IPS-18c (cell line): ENCODE results near the gene ZBTB9.
A peak's percentile ranks its signal among the peaks of the same experiment; 100 is the strongest.

Experiments used
- H3K4me3 ChIP-seq: 2 replicates; pipeline ENCODE4 v1.7.0; 2013; ENCODE audit warnings: low read depth, mild to moderate bottlenecking, low read length, moderate library complexity; ENCODE audit not compliant: insufficient read depth
- H3K9me3 ChIP-seq: one replicate; pipeline ENCODE4 v1.6.1; 2013; ENCODE audit warnings: mild to moderate bottlenecking, low read length, moderate library complexity; ENCODE audit not compliant: control insufficient read depth, insufficient read depth

ZBTB9 gene

DNA sequence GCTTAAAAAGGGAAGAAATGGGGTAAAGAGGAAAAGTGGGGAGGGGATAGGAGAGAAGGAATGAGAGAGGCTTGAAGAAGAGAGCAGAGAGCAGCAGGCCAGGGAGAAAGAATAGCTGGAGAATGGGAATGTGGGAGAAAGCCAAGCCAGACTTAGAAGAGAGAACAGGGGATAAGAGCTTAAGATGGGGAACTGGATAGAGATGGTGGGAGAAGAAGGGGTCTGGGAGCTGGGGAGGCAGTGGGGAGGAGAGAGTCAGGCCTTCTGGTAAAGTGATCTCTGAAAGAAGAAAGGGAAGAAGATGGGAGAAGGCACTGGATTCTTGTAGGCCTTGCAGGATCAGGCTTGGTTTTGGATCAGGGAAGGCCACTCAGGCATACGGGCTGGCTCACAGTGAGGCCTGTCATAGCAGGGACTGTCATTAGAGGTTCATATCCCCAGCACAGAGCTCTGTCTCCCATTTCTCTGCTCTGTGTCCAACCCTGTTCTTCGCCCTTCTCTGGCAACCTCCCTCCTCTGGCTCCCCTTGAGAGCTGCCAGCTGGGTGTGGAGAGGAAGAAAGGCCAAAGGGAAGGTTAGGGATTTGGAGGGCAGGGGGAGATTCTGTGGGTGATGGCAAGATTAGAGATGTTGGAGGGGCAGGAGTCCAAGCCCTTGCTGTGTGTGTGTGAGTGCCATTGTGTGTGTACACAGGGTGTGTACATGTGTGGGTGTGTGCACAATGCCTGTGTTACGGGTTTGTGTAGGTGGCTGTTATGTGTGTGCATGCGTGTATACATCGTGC, 25.2 kb upstream of the ZBTB9 start:
- Histone ChIP-seq H3K4me3 (no peak overlapping the region), H3K9me3 (no peaks in the 10 kb centered on the region)

DNA sequence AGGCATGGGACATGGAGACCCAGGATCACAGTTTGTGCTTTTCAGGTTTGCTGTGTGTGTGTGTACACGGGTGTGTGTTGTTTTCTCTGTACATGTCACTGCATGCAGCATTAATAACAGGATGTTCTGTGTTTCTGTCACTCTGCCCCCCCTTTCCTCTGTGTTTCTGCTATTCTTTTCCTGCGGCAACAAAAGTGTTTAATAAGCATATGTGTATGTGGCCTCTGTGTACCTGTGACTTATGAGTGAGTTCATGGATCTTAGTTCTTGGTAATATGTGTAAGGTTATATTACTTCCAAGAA, 24.7 kb upstream of the ZBTB9 start:
- H3K9me3 ChIP-seq, result no peaks in the 10 kb centered on the region
- no peak overlapping the region for H3K4me3 ChIP-seq

DNA sequence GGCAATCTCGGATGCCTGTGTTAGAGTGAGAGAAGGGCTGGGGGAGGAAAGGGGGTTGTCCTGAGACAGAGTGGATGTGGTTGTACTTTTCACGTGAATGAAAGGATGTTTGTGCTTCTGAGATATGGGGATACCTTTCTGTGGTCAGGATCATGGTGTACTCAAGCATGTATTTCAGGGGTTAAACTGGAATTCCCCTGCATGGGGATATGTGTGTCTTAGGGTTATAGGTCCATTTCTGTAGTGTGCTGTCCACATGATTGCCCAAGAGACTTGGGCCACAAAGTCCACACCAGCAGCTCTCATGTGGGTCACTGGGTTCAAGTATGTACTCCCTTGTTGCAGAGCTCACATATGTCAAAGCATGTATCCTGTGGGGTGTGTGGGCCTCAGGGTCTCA, 24.0 kb upstream of the ZBTB9 start:
- Histone ChIP-seq H3K4me3 (0 out of 2 replicates have a peak overlapping the region, but pooled peaks have one; percentile 16), H3K9me3 (no peaks in the 10 kb centered on the region)

DNA sequence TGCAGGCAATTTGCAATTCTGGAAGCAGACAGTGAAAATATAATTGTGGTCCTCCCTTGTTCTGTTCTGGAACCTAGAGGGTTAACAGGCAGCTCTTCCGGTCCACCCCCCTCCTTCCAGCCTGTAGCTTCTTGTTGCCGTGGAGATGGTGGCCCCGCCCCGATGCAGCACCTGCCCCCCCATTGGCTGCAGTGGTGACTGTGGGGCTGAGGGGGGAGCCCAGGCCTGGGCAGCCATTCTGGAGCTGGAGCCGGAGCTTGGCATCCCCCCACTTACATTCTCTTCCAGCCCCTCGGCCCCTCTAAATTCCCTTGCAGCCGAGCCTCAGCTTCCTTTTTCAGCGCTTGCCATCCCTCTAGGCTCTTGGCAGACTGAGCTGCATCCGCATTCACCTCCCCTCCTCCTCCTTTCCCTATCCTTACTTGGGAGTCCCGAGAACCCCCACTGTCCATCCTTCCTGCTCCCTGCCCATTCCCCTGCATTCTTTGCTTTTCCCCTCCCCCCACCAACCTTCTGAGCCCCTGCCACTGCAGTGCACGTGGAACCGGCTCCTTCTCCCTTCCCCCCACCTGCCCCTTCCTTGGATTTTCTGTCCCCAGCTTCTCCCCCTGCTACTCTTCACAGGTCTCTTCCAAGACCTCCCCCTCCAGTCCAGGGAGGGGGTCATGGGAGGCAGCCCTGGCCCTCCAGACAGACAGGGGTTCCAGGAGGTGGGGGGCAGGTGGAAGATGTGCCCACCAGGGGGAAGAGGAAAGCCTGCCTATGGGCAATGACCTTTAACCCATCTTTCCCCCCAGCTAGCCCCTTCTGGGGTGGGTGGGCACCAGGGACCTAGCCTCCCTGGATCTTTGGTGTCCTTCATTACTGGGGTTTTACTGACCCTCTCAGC, 23.1 kb upstream of the ZBTB9 start:
- H3K4me3 ChIP-seq, result peak overlapping the region; percentile 51

DNA sequence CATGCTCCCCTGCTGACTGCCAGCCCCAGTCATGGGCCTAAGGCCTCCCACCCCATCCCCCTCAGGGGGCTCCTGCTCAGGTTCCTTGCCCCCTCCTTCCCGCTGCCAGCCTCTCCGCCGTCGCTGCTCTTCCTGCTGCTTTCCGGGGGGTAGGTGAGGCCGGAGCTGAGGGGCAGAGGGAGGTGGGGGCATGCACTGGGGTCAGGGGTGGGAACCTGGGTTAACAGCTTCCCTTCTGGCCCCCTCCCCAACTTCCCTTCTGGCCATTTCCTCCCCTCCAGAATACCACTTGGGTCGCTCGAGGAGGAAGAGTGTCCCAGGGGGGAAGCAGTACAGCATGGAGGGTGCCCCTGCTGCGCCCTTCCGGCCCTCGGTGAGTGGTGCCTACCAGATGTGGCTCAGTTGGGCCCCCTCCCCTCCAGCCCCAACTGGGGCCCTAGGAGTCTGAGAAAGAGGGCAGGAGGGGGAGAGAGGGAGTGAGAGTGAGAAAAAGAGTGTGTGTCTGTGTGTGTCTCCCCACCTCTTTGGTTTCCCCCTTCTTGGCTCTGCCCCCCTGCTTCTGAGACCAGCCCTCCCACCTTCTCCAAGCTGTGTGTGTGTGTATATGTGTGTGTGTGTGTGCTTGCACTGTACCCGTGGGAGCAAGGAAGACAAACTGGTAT, 22.4 kb upstream of the ZBTB9 start:
- Histone ChIP-seq H3K4me3 (peak overlapping the region; percentile 51), H3K9me3 (no peaks in the 10 kb centered on the region)

More for the DNA sequence above, 23.1 kb upstream of the ZBTB9 start:
- no peaks in the 10 kb centered on the region for H3K9me3 ChIP-seq

DNA sequence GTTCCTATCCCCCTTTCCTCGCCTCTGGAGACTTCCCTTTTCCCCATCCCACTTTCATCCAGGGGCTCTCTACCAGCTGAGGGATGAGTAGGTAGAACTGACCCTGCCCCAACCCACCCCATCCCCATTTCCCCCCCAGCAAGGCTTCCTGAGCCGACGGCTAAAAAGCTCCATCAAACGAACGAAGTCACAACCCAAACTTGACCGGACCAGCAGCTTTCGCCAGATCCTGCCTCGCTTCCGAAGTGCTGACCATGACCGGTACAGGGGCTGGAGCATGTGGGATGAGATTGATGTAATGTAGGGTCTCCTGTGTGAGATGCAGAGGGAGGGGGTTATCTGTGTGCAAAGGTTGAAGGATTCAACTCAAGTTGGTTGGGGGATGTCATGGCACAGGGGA, 21.8 kb upstream of the ZBTB9 start:
- H3K4me3 ChIP-seq, result peak overlapping the region; percentile 51
- H3K9me3 ChIP-seq, result no peaks in the 10 kb centered on the region

DNA sequence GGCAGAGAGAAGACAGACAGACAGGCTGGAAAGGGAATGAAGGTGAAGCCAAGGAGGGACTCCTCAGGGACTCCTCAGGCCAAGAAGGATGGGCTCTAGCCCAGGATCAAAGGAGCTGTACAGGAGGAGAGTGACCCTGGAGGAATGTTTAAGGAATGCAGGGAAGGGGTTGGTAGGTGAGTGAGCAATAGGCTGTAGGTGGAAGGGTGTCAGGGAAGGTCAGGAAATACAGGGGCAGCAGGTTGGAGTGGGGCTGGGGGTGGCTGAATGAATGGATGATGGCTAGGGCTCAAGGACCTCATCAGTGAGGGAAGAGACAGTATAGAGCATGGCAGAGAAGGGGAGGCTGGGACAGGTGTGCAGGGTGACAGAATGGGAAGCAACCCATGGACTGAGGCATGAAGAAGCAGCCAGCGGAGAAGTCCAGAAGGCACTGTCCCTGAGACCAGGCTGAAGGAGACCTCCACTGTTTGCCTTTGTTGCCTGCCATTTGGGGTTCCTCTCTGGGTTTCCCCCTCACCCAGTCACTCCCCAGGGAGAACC, 21.3 kb upstream of the ZBTB9 start:
- H3K9me3 ChIP-seq, result no peaks in the 10 kb centered on the region
- peak overlapping the region; percentile 51 for H3K4me3 ChIP-seq

DNA sequence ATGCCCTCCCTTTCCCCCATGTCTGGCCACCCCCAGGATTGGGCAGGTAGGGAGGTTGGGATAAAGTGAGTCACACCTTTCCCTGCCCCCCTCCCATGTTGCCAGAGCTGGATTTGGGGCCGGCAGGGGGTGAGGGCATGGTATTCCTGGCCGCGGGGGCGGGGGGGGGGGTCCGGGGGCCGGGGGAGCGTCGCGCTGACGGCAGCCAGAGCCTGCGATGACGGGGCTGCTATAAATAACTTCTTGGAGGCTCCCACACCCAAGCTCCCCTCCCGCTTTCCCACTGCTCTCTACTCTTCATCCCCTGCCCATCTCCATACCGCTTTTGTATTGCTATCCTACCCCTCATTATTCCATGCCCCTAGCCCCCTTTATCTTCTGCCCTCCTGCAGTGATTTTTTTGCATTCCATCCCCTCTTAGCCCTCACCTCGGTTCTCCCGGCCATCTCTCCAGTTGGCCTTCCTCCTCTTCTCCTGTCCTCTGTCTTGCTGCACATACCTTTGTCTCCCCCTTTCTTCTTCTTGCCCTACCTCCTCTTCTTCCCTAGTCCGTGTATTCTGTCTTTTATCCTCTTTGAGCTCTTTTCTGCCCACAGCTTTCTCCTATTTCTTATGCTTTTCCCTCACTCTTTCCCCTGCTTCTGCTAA, 20.7 kb upstream of the ZBTB9 start:
- no peaks in the 10 kb centered on the region for H3K9me3 ChIP-seq
- H3K4me3 ChIP-seq, result peak overlapping the region; percentile 34; the same call in 1 of the 2 replicates

DNA sequence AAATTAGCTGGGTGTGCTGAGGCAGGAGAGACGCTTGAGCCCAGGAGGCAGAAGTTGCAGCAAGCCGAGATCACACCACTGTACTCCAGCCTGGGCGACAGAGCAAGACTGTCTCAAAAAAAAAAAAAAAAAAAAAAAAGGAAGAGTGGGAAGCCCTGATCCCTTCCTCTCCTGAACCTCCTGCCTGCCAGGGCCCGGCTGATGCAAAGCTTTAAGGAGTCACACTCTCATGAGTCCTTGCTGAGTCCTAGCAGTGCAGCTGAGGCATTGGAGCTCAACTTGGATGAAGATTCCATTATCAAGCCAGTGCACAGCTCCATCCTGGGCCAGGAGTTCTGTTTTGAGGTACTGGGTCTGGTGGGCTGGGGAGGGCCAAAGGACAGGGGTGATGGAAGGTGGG, 19.4 kb upstream of the ZBTB9 start:
- no peak overlapping the region; the same call in 1 of the 2 replicates for H3K4me3 ChIP-seq

DNA sequence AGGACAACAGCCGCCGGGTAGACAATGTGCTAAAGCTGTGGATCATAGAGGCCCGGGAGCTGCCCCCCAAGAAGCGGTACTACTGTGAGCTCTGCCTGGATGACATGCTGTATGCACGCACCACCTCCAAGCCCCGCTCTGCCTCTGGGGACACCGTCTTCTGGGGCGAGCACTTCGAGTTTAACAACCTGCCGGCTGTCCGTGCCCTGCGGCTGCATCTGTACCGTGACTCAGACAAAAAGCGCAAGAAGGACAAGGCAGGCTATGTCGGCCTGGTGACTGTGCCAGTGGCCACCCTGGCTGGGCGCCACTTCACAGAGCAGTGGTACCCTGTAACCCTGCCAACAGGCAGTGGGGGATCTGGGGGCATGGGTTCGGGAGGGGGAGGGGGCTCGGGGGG, 16.7 kb upstream of the ZBTB9 start:
- Histone ChIP-seq H3K4me3 (no peak overlapping the region), H3K9me3 (no peaks in the 10 kb centered on the region)

More for the DNA sequence above, 19.4 kb upstream of the ZBTB9 start:
- no peaks in the 10 kb centered on the region for H3K9me3 ChIP-seq

DNA sequence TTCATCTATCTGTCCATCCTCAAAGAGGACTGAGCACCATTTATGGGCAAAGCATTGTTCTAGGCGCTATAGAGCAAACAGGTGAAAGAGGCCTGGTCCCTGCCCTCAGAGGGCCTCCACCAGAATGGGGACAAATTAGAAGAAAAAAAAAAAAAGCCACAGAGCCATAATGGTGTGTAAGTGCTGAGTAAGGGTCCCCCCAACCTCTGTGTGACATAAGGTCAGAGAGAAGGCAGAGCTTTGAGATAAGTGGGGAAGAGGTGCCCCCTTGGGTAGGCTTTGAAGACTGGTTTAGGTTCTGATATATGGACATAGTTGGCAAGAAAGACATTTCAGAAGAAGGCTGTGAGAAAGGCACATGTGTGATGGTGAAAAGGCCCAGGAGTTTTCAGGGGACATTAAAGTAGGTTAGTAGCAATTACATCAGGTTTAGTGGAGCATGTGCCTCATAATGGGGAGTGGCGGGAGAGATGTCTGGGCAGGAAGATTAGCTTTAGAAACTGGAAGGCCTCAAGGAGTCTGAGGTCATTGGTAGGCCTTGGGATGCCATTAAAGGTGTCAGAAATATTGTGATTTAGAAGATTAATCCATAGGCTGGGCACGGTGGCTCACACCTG, 15.3 kb upstream of the ZBTB9 start:
- H3K9me3 ChIP-seq, result no peaks in the 10 kb centered on the region
- H3K4me3 ChIP-seq, result no peak overlapping the region

DNA sequence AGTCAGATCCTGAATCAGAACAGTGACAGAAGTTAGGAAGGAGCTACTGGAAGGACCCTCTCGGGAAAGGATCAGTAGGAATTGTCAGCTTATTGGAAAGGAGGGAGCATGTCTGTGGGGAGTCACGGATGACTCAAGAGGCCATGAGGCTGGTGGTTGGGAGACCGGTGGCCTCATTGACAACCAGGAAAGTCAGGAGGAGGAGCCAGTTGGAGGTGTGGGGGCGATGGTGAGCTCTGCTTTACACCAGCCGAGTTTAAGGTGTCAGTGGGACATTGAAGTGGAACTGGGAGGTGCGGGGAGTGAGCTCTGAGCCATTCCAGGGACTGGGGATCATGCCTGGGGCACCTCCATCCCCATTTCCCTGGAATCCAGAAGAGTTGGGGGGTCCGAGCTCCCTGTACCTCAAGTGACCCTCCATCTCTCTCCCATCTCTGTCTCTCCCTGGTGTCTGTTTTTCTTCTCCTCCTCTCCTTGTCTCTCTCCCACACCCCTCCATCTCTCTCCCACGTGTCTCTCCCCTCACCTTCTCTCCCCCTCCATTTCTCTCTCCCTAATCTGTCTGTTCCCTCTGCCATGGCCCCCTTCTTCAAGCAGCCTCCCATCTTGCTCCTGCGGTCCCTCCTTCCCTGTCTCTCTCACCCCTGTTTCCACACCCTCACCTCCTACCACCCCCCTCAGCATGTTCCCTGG, 14.3 kb upstream of the ZBTB9 start:
- Histone ChIP-seq H3K9me3 (no peaks in the 10 kb centered on the region), H3K4me3 (no peak overlapping the region)

DNA sequence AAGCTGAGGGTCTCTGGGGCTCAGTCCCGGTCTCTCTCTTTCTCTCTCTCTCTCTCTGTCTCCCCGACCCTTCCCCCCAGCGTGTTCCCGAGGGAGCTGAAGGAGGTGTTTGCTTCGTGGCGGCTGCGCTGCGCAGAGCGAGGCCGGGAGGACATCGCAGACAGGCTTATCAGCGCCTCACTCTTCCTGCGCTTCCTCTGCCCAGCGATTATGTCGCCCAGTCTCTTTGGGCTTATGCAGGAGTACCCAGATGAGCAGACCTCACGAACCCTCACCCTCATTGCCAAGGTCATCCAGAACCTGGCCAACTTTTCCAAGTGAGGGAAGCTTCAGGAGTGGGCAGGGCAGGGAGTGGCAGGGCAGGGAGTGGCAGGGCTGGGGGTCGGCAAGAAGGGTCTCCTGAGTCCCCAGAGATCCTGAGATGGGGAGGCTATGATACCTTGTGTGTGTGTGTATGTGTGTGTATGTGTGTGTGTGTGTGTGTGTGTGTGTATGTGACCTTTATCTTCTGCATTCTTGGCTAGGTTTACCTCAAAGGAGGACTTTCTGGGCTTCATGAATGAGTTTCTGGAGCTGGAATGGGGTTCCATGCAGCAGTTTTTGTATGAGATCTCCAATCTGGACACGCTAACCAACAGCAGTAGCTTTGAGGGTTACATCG, 13.6 kb upstream of the ZBTB9 start:
- Histone ChIP-seq H3K9me3 (no peaks in the 10 kb centered on the region), H3K4me3 (no peak overlapping the region)

DNA sequence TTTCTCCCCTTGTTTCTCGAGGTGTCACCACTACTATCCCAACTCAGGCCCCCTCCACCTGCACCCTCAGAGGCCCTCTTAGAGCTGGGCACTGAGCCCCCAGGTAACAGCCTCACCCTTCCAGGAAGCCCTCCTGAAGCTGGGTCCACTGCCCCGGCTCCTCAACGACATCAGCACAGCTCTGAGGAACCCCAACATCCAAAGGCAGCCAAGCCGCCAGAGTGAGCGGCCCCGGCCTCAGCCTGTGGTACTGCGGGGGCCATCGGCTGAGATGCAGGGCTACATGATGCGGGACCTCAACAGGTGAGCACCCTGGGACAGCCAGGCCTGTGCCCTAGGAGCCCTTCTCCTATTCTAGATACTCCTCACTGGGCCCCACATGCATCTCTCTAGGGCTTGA, 12.9 kb upstream of the ZBTB9 start:
- Histone ChIP-seq H3K9me3 (no peaks in the 10 kb centered on the region), H3K4me3 (no peak overlapping the region)

DNA sequence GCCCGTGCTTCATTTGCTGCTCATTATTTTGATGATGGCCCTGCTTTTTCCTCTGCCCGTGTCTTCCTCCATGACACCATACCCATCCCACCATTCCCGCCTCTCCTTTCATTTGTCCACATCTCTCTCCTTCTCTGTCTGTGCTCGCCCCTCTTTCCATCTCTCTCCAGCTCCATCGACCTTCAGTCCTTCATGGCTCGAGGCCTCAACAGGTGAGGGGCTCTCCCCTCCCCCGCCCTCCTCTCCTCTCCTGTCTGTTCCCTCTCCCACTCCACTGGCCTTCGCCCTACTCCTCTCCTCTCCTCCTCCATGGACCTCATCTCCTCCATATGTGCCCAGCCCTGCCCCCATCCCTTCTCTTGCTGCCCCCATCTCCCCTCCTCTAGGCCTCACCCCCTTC, 12.1 kb upstream of the ZBTB9 start:
- H3K9me3 ChIP-seq, result no peaks in the 10 kb centered on the region
- H3K4me3 ChIP-seq, result no peak overlapping the region

DNA sequence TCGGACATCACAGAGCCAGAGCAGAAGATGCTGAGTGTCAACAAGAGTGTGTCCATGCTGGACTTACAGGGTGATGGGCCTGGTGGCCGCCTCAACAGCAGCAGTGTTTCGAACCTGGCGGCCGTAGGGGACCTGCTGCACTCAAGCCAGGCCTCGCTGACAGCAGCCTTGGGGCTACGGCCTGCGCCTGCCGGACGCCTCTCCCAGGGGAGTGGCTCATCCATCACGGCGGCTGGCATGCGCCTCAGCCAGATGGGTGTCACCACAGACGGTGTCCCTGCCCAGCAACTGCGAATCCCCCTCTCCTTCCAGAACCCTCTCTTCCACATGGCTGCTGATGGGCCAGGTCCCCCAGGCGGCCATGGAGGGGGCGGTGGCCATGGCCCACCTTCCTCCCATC, 11.4 kb upstream of the ZBTB9 start:
- Histone ChIP-seq H3K4me3 (no peak overlapping the region), H3K9me3 (no peaks in the 10 kb centered on the region)
